HCT116 (cell line): ENCODE results near the gene UNC5C. TPM values are rescaled to one million over a fixed set of nuclear protein-coding genes. Genes with fewer than 3 reads are reported as not detected.

Experiments
- ATAC-seq: fragments of 200-7000 bp; cut with Tn5 transposase; 2 replicates; pipeline ENCODE4 v1.9.1; 2020; ENCODE audit warnings: mild to moderate bottlenecking, moderate library complexity
- BruUV-seq: library from RNA; stranded (reverse); fragments of 400-500 nt; replicated peaks from 2 replicates; lab custom pipeline; 2021; lab: Mats Ljungman, UMichigan
- CTCF ChIA-PET: fragments of 300-600 bp; sonication (Branson Sonifier 250); formaldehyde crosslinking; loops from one replicate; lab custom pipeline; 2021; ENCODE audit warnings: antibody characterized with exemption; lab: Charles Lee
- POLR2A ChIA-PET: fragments of 300-600, 350-600 bp; sonication (Branson Sonifier 250); formaldehyde crosslinking; loops from one replicate; lab custom pipeline; 2021; ENCODE audit warnings: antibody characterized with exemption; lab: Charles Lee
- RAD21 ChIA-PET, 2 experiments: fragments of 300-600 bp; sonication (Branson Sonifier 250); formaldehyde crosslinking; loops; one replicate each; lab custom pipeline; 2023; ENCODE audit warnings: low total read pairs in 2 of 2; ENCODE audit not compliant: uncharacterized antibody in 2 of 2, unreplicated experiment in 2 of 2, low non-redundant PET in 1 of 2; lab: Charles Lee
- DNase-seq: peaks from one replicate; pipeline ENCODE4 v3.0.0-alpha.2; 2010; ENCODE audit warnings: low read depth, low spot score
- H2AFZ ChIP-seq: fragments of 200-600 bp; shearing (Covaris generic), sonication (generic); 2 replicates; pipeline ENCODE4 v1.6.1; 2017; ENCODE audit warnings: low read depth, mixed run types, mixed read lengths, antibody characterized with exemption, low read length; ENCODE audit not compliant: poor library complexity, severe bottlenecking
- H3K27ac ChIP-seq: 2 replicates; pipeline ENCODE4 v1.5.1; 2012; ENCODE audit warnings: low read depth, low read length
- H3K27me3 ChIP-seq: fragments of 200-600 bp; sonication (generic); 2 replicates; pipeline ENCODE4 v1.6.1; 2016; ENCODE audit warnings: mixed run types, low read length, mixed read lengths; ENCODE audit not compliant: insufficient read depth
- H3K36me3 ChIP-seq, 2 experiments: fragments of 200-500 bp in 1 of 2; fragments of 200-600 bp in 1 of 2; sonication (Bioruptor generic) in 1 of 2; sonication (generic) in 1 of 2; 2 replicates each; pipeline versions ENCODE4 v1.5.1 to v1.6.1; 2014 to 2016; ENCODE audit warnings: low read length in 2 of 2, inconsistent platforms in 1 of 2, mixed read lengths in 1 of 2, mixed run types in 1 of 2; ENCODE audit not compliant: insufficient read depth in 2 of 2, control insufficient read depth in 1 of 2
- H3K4me1 ChIP-seq, 2 experiments: fragments of 200-600 bp in 1 of 2; sonication (generic) in 1 of 2; 2 replicates each; pipeline versions ENCODE4 v1.5.1 to v1.6.1; 2012 to 2017; ENCODE audit warnings: low read length in 2 of 2, inconsistent platforms in 1 of 2, mild to moderate bottlenecking in 1 of 2, mixed read lengths in 1 of 2, mixed run types in 1 of 2, moderate library complexity in 1 of 2; ENCODE audit not compliant: insufficient read depth in 2 of 2, control insufficient read depth in 1 of 2
- H3K4me2 ChIP-seq: fragments of 200-600 bp; sonication (generic); 2 replicates; pipeline ENCODE4 v1.6.1; 2017; ENCODE audit warnings: mixed run types, low read length, mixed read lengths
- H3K4me3 ChIP-seq, 2 experiments: fragments of 200-600 bp in 1 of 2; sonication (generic) in 1 of 2; replicated peaks in 1 of 2; 2 replicates each; pipeline ENCODE4 v1.5.1; 2011 to 2016; ENCODE audit warnings: low read length in 2 of 2, control low read depth in 1 of 2, low read depth in 1 of 2, mild to moderate bottlenecking in 1 of 2, mixed read lengths in 1 of 2, mixed run types in 1 of 2
- H3K79me2 ChIP-seq: fragments of 200-600 bp; sonication (generic); 2 replicates; pipeline ENCODE4 v1.6.1; 2017; ENCODE audit warnings: mild to moderate bottlenecking, mixed run types, low read length, moderate library complexity, mixed read lengths; ENCODE audit not compliant: insufficient read depth
- H3K9ac ChIP-seq: fragments of 200-600 bp; sonication (generic); 2 replicates; pipeline ENCODE4 v1.6.1; 2016; ENCODE audit warnings: low read length, mixed read lengths
- H3K9me2 ChIP-seq: fragments of 200-600 bp; sonication (generic), shearing (Covaris generic); 2 replicates; pipeline ENCODE4 v1.6.1; 2017; ENCODE audit warnings: mixed run types, mild to moderate bottlenecking, moderate library complexity; ENCODE audit not compliant: insufficient read depth
- H3K9me3 ChIP-seq, 2 experiments: fragments of 200-500 bp in 1 of 2; fragments of 200-600 bp in 1 of 2; sonication (Bioruptor generic) in 1 of 2; sonication (generic) in 1 of 2; 2 replicates each; pipeline ENCODE4 v1.6.1; 2014 to 2017; ENCODE audit warnings: low read length in 2 of 2, mixed read lengths in 2 of 2, inconsistent platforms in 1 of 2, low read depth in 1 of 2, mild to moderate bottlenecking in 1 of 2, mixed run types in 1 of 2, moderate library complexity in 1 of 2; ENCODE audit not compliant: control insufficient read depth in 1 of 2, insufficient read depth in 1 of 2
- H4K20me1 ChIP-seq: fragments of 200-600 bp; sonication (generic), shearing (Covaris generic); 2 replicates; pipeline ENCODE4 v1.6.1; 2017; ENCODE audit warnings: mixed run types, mild to moderate bottlenecking, moderate library complexity; ENCODE audit not compliant: insufficient read depth
- CEBPB ChIP-seq: IDR thresholded peaks from 2 replicates; pipeline ENCODE4 v1.6.1; 2012; ENCODE audit warnings: low read depth
- CTCF ChIP-seq, 3 experiments: fragments of 200-600 bp in 1 of 3; sonication (generic) in 1 of 3; IDR thresholded peaks in 2 of 3; conservative IDR thresholded peaks in 1 of 3; 2 replicates each; pipeline ENCODE4 v1.5.1; 2012 to 2017; ENCODE audit warnings: low read depth in 2 of 3, low read length in 2 of 3, antibody characterized with exemption in 1 of 3, borderline replicate concordance in 1 of 3, control low read depth in 1 of 3, mild to moderate bottlenecking in 1 of 3, mixed read lengths in 1 of 3, mixed run types in 1 of 3, moderate library complexity in 1 of 3; ENCODE audit not compliant: insufficient read depth in 1 of 3
- EGR1 ChIP-seq: IDR thresholded peaks from 2 replicates; pipeline ENCODE4 v1.6.1; 2012; ENCODE audit warnings: low read depth
- EZH2phosphoT487 ChIP-seq: fragments of 200-600 bp; IDR thresholded peaks from 2 replicates; pipeline ENCODE4 v1.6.1; 2018; ENCODE audit warnings: antibody characterized with exemption, borderline replicate concordance
- FOSL1 ChIP-seq: IDR thresholded peaks from 2 replicates; pipeline ENCODE4 v1.6.1; 2012; ENCODE audit warnings: low read depth
- JUND ChIP-seq: IDR thresholded peaks from 2 replicates; pipeline ENCODE4 v1.6.1; 2012
- MAX ChIP-seq: IDR thresholded peaks from 2 replicates; pipeline ENCODE4 v1.6.1; 2012
- POLR2A ChIP-seq: IDR thresholded peaks from 2 replicates; pipeline ENCODE4 v1.7.0; 2011; ENCODE audit warnings: borderline replicate concordance; ENCODE audit not compliant: insufficient read depth, insufficient read length; ENCODE audit errors: extremely low read depth
- SRF ChIP-seq: IDR thresholded peaks from 2 replicates; pipeline ENCODE4 v1.6.1; 2012; ENCODE audit warnings: low read depth
- ZBTB33 ChIP-seq: IDR thresholded peaks from 2 replicates; pipeline ENCODE4 v1.6.1; 2011; ENCODE audit warnings: mild to moderate bottlenecking, low read length, moderate library complexity; ENCODE audit not compliant: insufficient replicate concordance; ENCODE audit errors: extremely low read depth
- ZFX ChIP-seq: fragments of 450-650 bp; IDR thresholded peaks from 2 replicates; pipeline ENCODE4 v1.6.1; 2017
- intact Hi-C: fragments of 100-400 bp; cut with micrococcal nuclease; formaldehyde crosslinking; loops from 2 replicates; pipeline ENCODE4 v1.10.0; 2022
- total RNA-seq: library from RNA; stranded (reverse); gene quantifications from one replicate; pipeline ENCODE4 v1.2.1, GENCODE V29; 2021; ENCODE audit not compliant: unreplicated experiment

UNC5C gene
- total RNA-seq, 1 experiment from 2014 or later = not detected

- H4K20me1 ChIP-seq = no peaks in the 10 kb centered on the region
- no peaks in the 10 kb centered on the region for H3K79me2 ChIP-seq
- no peaks in the 10 kb centered on the region for H3K36me3 ChIP-seq
- BruUV-seq = no TSS peak
- ChIA-PET RAD21 (no interaction called here), CTCF (no interaction called here), POLR2A (no interaction called here)
- H3K4me2 ChIP-seq = no peak overlapping the region
- DNase-seq (no peak), ATAC-seq (no peak)
- H3K9ac ChIP-seq = no peak overlapping the region
- no peaks in the 10 kb centered on the region for H3K9me2 ChIP-seq
- no peaks in the 10 kb centered on the region for H3K4me1 ChIP-seq
- H2AFZ ChIP-seq = no peak overlapping the region
- H3K27me3 ChIP-seq = no peaks in the 10 kb centered on the region
- H3K9me3 ChIP-seq = no peaks in the 10 kb centered on the region
- TF ChIP-seq SRF = no peak
- TF ChIP-seq ZBTB33 = no peak
- no peak for TF ChIP-seq JUND
- TF ChIP-seq FOSL1 = no peak
- no peak for TF ChIP-seq EZH2phosphoT487
- TF ChIP-seq CTCF (IDR thresholded peaks at IDR 0.05 in 2 of 3, conservative IDR thresholded peaks at IDR 0.05 in 1 of 3; ENCODE audit: borderline replicate concordance in 1 of 3, insufficient read depth in 1 of 3, low read depth in 2 of 3, low read length in 2 of 3) = no peak
- TF ChIP-seq POLR2A = no peak
- TF ChIP-seq CEBPB = no peak
- no peak for TF ChIP-seq MAX
- no peak for TF ChIP-seq ZFX
- TF ChIP-seq EGR1 = no peak
- H3K4me3 ChIP-seq = no peak overlapping the region
- no peak overlapping the region for H3K27ac ChIP-seq
- intact Hi-C loops = no loop called here
Measured at GRCh38 chr4:95450294-95450693, 98.5 kb downstream of the UNC5C start.
